Subcutaneous adipose tissue (tissue), 4 donors: ENCODE results near the gene SLC1A4. TPM values are rescaled to one million over a fixed set of nuclear protein-coding genes. Genes with fewer than 3 reads are reported as not detected.

Experiments
- CTCF ChIP-seq: fragments of 450-650 bp; IDR thresholded peaks from one replicate; pipeline ENCODE4 v1.5.1; 2016; ENCODE audit warnings: low read depth, mild to moderate bottlenecking, control low read depth, antibody characterized with exemption, moderate library complexity
- total RNA-seq, 4 donors: library from RNA; depleted of rRNA; stranded (reverse); fragments of >200 nt; gene quantifications; one replicate each; pipeline ENCODE4 v1.1.0, GENCODE V29; 2016

Gene SLC1A4
- total RNA-seq, 4 donors from 2014 or later, result 2.6 to 15.5 (median 6.8) TPM

GRCh38 chr2:64988420-64989125, 626 bp upstream of the SLC1A4 start:
- TF ChIP-seq CTCF, result no peak

GRCh38 chr2:64989982-64990614, 899 bp downstream of the SLC1A4 start:
- TF ChIP-seq CTCF, result no peak

GRCh38 chr2:64990876-64991275, 1.7 kb downstream of the SLC1A4 start:
- no peak for TF ChIP-seq CTCF

- no peak for TF ChIP-seq CTCF
Measured at GRCh38 chr2:64992218-64992617, 3.0 kb downstream of the SLC1A4 start.

- no peak for TF ChIP-seq CTCF
Measured at GRCh38 chr2:64992990-64993389, 3.8 kb downstream of the SLC1A4 start.

- TF ChIP-seq CTCF, result no peak
Measured at GRCh38 chr2:64995041-64995440, 5.8 kb downstream of the SLC1A4 start.

- no peak for TF ChIP-seq CTCF
Measured at GRCh38 chr2:64996871-64997307, 7.7 kb downstream of the SLC1A4 start.
